ENCODE measurements around the gene EPB41L1. TPM values are rescaled to one million over a fixed set of nuclear protein-coding genes. Genes with fewer than 3 reads are reported as not detected.

The EPB41L1 gene
- total RNA-seq, 1 donor from 2014 or later, result 54.8 TPM

- Histone ChIP-seq H3K27me3 (no peaks in the 10 kb centered on the region), H3K9me3 (no peaks in the 10 kb centered on the region), H3K4me1 (peaks cover 37% of the 10 kb centered on the region), H3K36me3 (peaks cover 0 to 14% of the 10 kb centered on the region in 2 donors), H3K4me3 (peak within 1 kb of the TSS; percentile 66 to 67), H3K27ac (peak within 1 kb of the TSS; percentile 56)
- no peak for DNase-seq (ENCODE audit: extremely low spot score in 2 of 2)
- intact Hi-C loops (cut with DNase I), result no loop called here
- TF ChIP-seq CTCF (IDR thresholded peaks at IDR 0.05), result no peak
- peak; percentile 70 to 88 for TF ChIP-seq POLR2AphosphoS5 (IDR thresholded peaks at IDR 0.05; ENCODE audit: insufficient read depth in 1 of 2, low read depth in 1 of 2)
Measured at GRCh38 chr20:36235892-36236785, 81.6 kb downstream of the EPB41L1 start, which contains the start of gene AAR2. Gene AAR2, plus strand, starts transcription at chr20:36236478. Its CDS starts 3,391 bp downstream, at chr20:36239869.

GRCh38 chr20:36236786-36237121, 82.2 kb downstream of the EPB41L1 start:
- H3K36me3 ChIP-seq, result peaks cover 0 to 20% of the 10 kb centered on the region in 2 donors
- H3K27me3 ChIP-seq, result no peaks in the 10 kb centered on the region
- H3K9me3 ChIP-seq, result no peaks in the 10 kb centered on the region
- DNase-seq (ENCODE audit: extremely low spot score in 2 of 2), result no peak
- peak overlapping the region; percentile 66 to 67 for H3K4me3 ChIP-seq
- peak overlapping the region; percentile 56 for H3K27ac ChIP-seq
- intact Hi-C loops (cut with DNase I), result no loop called here
- TF ChIP-seq POLR2AphosphoS5 (IDR thresholded peaks at IDR 0.05; ENCODE audit: insufficient read depth in 1 of 2, low read depth in 1 of 2) (no peak), POLR2A (IDR thresholded peaks at IDR 0.05) (no peak), CTCF (IDR thresholded peaks at IDR 0.05) (no peak)
- peaks cover 37% of the 10 kb centered on the region for H3K4me1 ChIP-seq

GRCh38 chr20:36237477-36237876, 82.9 kb downstream of the EPB41L1 start:
- H3K4me3 ChIP-seq, result peak overlapping the region; percentile 66 to 67
- no peak for DNase-seq (ENCODE audit: extremely low spot score in 2 of 2)
- intact Hi-C loops (cut with DNase I), result no loop called here
- no peaks in the 10 kb centered on the region for H3K9me3 ChIP-seq
- TF ChIP-seq POLR2AphosphoS5 (IDR thresholded peaks at IDR 0.05; ENCODE audit: insufficient read depth in 1 of 2, low read depth in 1 of 2), result no peak
- TF ChIP-seq CTCF (IDR thresholded peaks at IDR 0.05), result no peak
- TF ChIP-seq POLR2A (IDR thresholded peaks at IDR 0.05), result no peak
- peaks cover 37% of the 10 kb centered on the region for H3K4me1 ChIP-seq
- peaks cover 0 to 26% of the 10 kb centered on the region in 2 donors for H3K36me3 ChIP-seq
- no peaks in the 10 kb centered on the region for H3K27me3 ChIP-seq
- H3K27ac ChIP-seq, result peak overlapping the region; percentile 56

GRCh38 chr20:36238153-36238552, 83.6 kb downstream of the EPB41L1 start:
- Histone ChIP-seq H3K9me3 (no peaks in the 10 kb centered on the region), H3K27me3 (no peaks in the 10 kb centered on the region), H3K27ac (no peak overlapping the region), H3K36me3 (peaks cover 0 to 31% of the 10 kb centered on the region in 2 donors), H3K4me3 (no peak overlapping the region), H3K4me1 (peaks cover 37% of the 10 kb centered on the region)
- no peak for DNase-seq (ENCODE audit: extremely low spot score in 2 of 2)
- no peak for TF ChIP-seq CTCF (IDR thresholded peaks at IDR 0.05)
- no peak for TF ChIP-seq POLR2AphosphoS5 (IDR thresholded peaks at IDR 0.05; ENCODE audit: insufficient read depth in 1 of 2, low read depth in 1 of 2)
- TF ChIP-seq POLR2A (IDR thresholded peaks at IDR 0.05), result no peak
- intact Hi-C loops (cut with DNase I), result no loop called here

- Histone ChIP-seq H3K9me3 (no peaks in the 10 kb centered on the region), H3K27me3 (no peaks in the 10 kb centered on the region), H3K4me3 (no peak overlapping the region), H3K27ac (no peak overlapping the region), H3K36me3 (peaks cover 0 to 37% of the 10 kb centered on the region in 2 donors), H3K4me1 (peaks cover 37% of the 10 kb centered on the region)
- intact Hi-C loops (cut with DNase I), result no loop called here
- DNase-seq (ENCODE audit: extremely low spot score in 2 of 2), result no peak
- TF ChIP-seq POLR2A (IDR thresholded peaks at IDR 0.05) (no peak), POLR2AphosphoS5 (IDR thresholded peaks at IDR 0.05; ENCODE audit: insufficient read depth in 1 of 2, low read depth in 1 of 2) (no peak), CTCF (IDR thresholded peaks at IDR 0.05) (no peak)
Measured at GRCh38 chr20:36238760-36239159, 84.2 kb downstream of the EPB41L1 start.

All from vagina (tissue), 2 donors.